Hepatocyte (in vitro differentiated cells): Measurements from ENCODE around the gene CALML5.

Source experiments
- EZH2 ChIP-seq: fragments of 200-600 bp; sonication (generic); IDR thresholded peaks from 2 replicates; pipeline ENCODE4 v1.6.1; 2016; ENCODE audit warnings: antibody characterized with exemption, mild to moderate bottlenecking, borderline replicate concordance
- TF ChIP-seq, protein P1 (sequence below): fragments of 200-600 bp; sonication (generic); IDR thresholded peaks from 2 replicates; pipeline ENCODE4 v1.5.1; 2016; ENCODE audit warnings: antibody characterized with exemption, mild to moderate bottlenecking; ENCODE audit not compliant: poor library complexity

- TF ChIP-seq, protein P1, sequence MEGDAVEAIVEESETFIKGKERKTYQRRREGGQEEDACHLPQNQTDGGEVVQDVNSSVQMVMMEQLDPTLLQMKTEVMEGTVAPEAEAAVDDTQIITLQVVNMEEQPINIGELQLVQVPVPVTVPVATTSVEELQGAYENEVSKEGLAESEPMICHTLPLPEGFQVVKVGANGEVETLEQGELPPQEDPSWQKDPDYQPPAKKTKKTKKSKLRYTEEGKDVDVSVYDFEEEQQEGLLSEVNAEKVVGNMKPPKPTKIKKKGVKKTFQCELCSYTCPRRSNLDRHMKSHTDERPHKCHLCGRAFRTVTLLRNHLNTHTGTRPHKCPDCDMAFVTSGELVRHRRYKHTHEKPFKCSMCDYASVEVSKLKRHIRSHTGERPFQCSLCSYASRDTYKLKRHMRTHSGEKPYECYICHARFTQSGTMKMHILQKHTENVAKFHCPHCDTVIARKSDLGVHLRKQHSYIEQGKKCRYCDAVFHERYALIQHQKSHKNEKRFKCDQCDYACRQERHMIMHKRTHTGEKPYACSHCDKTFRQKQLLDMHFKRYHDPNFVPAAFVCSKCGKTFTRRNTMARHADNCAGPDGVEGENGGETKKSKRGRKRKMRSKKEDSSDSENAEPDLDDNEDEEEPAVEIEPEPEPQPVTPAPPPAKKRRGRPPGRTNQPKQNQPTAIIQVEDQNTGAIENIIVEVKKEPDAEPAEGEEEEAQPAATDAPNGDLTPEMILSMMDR: no peak
- TF ChIP-seq EZH2: no peak
Measured at GRCh38 chr10:5517546-5517945, 18.2 kb upstream of the CALML5 start.
